Choroid plexus epithelial cell (primary cell): Measurements from ENCODE around the gene GRB10.
A peak's percentile ranks its signal among the peaks of the same experiment; 100 is the strongest.

Experiments
- DNase-seq: peaks from one replicate; pipeline ENCODE4 v3.0.0-alpha.2; 2010; ENCODE audit warnings: low read depth
- H3K4me3 ChIP-seq: 2 replicates; pipeline ENCODE4 v1.5.1; 2011; ENCODE audit warnings: low read depth, mild to moderate bottlenecking, control low read depth, low read length, moderate library complexity
- TF ChIP-seq, protein P1 (sequence below): conservative IDR thresholded peaks from 2 replicates; pipeline ENCODE4 v1.5.1; 2011; ENCODE audit warnings: low read depth, mild to moderate bottlenecking, control low read depth, inconsistent platforms, low read length, moderate library complexity

GRB10 gene

DNA sequence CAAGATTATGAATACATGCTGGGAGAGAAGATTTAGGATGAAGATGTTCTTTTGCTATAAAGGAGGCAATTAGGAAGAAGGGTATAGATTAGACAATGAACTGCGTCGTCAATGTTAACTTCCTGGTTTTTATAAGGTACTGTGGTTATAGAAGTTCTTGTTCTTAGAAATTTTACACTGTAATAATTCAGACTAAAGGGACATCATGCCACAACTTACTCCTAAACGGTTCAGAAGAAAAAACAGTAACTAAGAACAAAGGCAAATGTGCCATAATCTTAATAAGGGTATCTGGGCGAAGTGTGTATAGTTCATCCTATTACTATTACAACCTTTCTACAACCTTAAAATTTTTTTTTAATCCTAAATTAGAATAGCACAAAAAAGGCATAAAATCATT, 186.2 kb downstream of the GRB10 start:
- TF ChIP-seq, protein P1, sequence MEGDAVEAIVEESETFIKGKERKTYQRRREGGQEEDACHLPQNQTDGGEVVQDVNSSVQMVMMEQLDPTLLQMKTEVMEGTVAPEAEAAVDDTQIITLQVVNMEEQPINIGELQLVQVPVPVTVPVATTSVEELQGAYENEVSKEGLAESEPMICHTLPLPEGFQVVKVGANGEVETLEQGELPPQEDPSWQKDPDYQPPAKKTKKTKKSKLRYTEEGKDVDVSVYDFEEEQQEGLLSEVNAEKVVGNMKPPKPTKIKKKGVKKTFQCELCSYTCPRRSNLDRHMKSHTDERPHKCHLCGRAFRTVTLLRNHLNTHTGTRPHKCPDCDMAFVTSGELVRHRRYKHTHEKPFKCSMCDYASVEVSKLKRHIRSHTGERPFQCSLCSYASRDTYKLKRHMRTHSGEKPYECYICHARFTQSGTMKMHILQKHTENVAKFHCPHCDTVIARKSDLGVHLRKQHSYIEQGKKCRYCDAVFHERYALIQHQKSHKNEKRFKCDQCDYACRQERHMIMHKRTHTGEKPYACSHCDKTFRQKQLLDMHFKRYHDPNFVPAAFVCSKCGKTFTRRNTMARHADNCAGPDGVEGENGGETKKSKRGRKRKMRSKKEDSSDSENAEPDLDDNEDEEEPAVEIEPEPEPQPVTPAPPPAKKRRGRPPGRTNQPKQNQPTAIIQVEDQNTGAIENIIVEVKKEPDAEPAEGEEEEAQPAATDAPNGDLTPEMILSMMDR: no peak
- no peak for DNase-seq
- no peak overlapping the region for H3K4me3 ChIP-seq

DNA sequence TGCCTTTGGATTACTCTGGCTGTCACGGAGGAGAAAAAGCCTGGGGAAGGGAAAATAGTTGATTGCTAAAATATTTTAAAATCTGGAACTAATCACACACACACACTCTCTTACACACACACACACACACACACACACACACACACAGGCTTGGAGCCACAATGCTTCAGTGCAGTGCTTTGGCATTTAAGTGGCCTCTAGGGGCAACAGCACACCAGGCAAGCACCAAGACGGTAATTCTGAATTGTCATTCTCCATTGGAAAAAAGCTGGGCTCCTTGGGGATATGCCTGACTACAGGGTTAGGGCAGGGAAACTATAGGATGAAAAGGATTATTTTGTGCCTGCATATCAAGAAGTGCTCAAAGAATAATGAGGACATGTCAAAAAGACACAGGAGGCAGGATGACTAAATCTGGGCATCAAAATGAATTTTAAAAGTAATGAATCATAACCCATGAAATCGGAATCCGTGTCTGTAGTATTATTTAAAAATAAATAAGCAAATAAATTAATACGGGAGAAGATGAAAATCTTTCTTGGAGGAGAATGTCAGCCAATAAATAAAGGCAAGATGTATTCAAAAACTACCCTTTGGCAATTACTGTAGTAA, 187.1 kb downstream of the GRB10 start:
- peak; percentile 74 for DNase-seq
- TF ChIP-seq, protein P1: peak; percentile 73
- no peak overlapping the region for H3K4me3 ChIP-seq

DNA sequence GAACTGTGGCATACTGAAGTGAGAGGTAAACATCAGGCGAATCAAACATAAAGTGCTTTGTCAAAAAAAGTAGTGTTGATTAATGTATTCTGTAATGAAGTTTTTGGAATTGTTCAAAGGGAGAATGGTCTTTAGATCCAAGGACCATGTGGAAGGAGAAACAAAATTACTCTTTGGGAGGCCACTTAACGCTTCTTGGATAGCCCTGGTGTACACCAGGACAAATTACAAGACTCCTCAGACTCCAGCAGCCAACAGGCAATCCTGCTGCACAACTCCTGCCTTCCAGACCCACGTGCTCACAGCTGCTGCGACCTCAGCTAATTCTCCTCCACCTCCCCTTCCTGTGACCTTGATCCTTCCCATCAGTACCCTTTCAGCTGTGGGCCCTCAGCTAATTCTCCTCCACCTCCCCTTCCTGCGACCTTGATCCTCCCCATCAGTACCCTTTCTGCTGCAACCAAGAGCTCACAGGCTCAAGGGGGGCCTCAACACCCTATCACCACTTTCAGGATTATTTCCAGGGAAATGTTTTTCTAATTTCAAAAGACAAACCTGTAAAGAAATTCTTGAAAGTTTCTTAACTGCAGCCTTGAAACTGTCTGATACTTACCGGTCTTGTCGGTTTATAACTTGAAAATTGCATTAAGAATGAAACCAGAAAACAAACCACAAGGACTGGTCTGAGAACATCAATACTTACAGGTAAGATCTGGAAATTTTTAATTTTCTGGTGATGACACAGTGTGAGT, 187.8 kb downstream of the GRB10 start:
- no peak overlapping the region for H3K4me3 ChIP-seq
- TF ChIP-seq, protein P1: no peak
- DNase-seq: no peak

DNA sequence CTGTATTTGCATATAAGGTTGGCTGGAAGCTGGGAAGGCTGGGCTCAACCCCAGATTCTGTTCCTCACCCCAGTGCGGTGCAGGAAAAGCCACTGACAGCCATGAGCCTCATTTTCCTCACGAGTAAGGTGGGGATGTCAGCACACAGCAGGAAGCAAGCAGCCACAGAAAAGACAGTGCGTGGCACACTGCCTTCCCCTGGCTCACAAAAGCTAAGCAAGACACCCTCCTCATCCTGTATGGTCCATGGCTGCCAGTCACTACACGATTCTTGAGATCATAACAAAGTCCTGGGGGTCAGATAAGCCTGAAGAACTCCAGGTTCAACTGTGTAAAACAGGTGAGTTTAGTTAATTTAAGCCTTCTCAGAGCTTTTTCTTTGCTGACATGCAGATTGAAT, 188.6 kb downstream of the GRB10 start:
- H3K4me3 ChIP-seq: no peak overlapping the region
- TF ChIP-seq, protein P1: no peak
- DNase-seq: no peak

DNA sequence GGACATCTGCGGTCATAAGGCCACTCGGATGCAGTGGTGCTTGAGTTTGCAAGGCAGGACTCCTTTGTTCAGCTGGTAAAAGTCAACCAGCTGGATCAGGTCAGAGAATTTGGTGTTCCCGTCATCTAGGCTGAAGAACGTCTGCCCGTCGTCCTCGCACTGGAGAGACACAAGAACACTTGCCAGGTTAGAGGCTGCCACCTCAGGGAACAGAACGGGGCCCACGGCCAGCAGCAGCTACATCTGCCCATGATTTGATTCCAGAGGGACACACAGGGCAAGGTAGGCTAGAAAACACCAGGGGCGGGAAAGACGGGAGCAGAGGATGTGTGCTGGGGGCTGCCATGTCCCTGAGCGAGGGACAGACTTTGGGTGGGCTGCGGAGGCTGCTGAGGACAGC, 189.8 kb downstream of the GRB10 start:
- DNase-seq: no peak
- TF ChIP-seq, protein P1: no peak
- H3K4me3 ChIP-seq: no peak overlapping the region

DNA sequence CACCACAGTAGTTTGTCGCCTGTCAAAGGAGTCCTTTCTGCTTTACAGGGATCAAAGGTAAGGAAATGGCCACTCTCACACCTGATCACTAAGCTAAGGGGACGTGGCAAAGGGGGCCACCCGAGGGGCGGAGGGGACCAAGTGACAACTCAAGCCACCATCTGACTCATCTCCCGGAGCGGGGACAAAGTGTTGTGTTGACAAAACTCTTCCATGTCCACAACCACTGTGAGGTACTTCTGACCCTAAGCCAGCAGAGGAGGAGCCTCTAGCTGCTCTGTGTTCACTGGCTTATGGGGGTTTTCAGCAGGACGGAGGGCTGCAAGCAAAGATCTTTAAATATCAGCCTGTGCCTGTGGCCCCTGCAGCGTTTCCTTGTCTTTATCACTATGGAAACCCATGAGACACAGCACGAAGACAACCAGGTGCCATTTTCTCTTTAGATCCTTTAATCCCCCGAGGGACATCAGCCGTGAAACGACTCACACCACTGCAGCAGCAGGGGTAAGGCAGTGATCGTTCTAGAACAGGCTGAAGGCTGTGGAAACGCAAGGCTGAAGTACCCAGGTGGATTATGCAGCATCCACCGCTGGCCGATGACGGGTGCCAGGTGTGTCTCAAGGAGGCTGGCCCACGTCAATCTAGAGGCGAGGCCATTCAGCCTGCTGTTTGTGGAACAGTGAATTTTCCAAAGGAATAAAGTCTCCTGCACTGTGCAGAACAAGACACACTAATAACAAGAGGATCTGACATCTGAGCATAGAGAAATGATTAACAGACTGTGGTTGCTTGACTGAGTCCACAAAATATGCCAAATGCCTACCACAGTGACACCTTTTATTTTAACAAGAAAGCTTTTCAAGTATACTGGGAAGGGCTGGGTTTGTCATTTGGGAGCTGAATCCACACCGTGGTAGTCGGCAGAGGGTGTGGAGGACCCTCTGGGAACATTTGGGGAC, 190.9 kb downstream of the GRB10 start:
- TF ChIP-seq, protein P1: no peak
- no peak overlapping the region for H3K4me3 ChIP-seq
- DNase-seq: no peak
